Measurements from ENCODE around the gene ABCC6. TPM values are rescaled to one million over a fixed set of nuclear protein-coding genes. Genes with fewer than 3 reads are reported as not detected.

ABCC6 gene
- polyA plus RNA-seq, 3 donors = 21.2 to 36.2 (median 22.6) TPM

- DNase-seq = no peak
Observed at GRCh38 chr16:16143931-16144330, 79.4 kb downstream of the ABCC6 start.

- DNase-seq = no peak
Observed at GRCh38 chr16:16143038-16143763, 80.1 kb downstream of the ABCC6 start.

DNA sequence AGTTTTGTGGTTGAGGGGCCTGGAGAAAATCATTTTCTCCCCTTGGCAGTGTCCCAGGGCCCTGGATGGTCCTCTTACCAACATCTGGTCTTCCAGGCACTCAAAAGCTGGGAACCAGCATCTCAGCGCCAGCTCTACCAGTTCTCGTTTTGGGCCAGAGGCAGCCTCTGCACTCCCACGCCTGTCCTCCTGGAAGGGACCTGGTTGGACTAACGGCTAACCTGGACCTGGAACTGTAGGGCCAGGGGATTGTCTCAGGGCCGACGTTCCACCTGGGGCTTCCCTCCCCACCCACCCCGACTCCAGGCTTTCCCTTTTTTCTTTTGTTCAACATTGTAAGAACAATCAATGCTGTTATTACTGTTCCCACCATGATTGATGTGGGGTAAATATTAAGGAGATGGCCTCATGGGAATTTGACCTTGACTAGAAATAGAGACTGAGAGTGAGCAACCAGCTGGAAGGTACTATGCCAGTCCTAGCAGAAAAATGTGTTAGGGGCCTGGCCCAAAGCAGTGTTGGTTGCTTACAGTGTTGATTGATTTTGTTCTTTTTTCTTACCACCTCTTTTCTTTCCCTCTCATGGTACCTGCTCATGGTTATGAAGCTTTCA is 81.4 kb downstream of the ABCC6 start:
- DNase-seq = no peak

- no peak for DNase-seq
Observed at GRCh38 chr16:16141141-16141540, 82.2 kb downstream of the ABCC6 start.

- DNase-seq = no peak
Observed at GRCh38 chr16:16140537-16140936, 82.8 kb downstream of the ABCC6 start.

GRCh38 chr16:16139806-16140205 is 83.5 kb downstream of the ABCC6 start:
- no peak for DNase-seq

GRCh38 chr16:16139061-16139460 is 84.2 kb downstream of the ABCC6 start:
- DNase-seq = no peak

DNA sequence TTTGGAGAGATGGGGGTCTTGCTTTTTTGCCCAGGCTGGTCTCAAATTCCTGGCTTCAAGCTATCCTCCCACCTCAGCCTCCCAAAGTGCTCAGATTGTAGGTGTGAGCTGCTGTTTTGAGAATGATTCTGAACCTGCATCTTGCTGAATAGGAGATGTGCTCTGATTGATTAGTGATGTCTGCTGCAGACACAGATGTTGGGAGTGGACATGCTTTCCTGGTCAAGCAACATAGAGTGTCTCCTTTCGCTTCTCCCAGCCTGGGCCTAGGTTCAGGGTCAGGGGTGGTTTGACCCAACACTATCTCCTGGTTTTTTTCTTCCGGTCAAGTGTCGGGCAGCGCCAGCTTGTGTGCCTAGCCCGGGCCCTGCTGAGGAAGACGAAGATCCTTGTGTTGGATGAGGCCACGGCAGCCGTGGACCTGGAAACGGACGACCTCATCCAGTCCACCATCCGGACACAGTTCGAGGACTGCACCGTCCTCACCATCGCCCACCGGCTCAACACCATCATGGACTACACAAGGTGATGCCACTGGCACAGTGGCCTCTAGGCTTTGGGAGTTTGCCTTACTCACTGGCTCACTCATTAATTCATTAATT is 85.2 kb downstream of the ABCC6 start:
- no peak for DNase-seq

DNA sequence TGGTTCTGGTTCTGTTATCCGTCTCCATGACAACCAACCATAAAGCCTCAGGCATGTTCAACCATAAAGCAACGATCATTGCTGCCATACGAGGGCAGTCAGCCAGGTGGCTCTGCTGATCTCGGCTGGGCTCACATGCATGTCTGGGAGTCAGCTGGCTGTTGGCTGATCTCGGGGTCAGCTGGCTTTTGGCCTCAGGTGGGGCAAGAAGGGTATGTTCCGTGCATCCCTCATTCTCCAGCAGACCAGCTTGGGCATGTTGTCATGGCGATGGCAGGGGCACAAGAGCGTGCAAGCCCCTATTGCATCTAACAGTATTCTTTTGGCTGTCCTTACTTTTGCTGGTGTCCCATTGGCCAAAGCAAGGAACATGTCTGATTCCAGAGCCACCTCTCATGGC is 86.2 kb downstream of the ABCC6 start:
- DNase-seq = no peak

DNA sequence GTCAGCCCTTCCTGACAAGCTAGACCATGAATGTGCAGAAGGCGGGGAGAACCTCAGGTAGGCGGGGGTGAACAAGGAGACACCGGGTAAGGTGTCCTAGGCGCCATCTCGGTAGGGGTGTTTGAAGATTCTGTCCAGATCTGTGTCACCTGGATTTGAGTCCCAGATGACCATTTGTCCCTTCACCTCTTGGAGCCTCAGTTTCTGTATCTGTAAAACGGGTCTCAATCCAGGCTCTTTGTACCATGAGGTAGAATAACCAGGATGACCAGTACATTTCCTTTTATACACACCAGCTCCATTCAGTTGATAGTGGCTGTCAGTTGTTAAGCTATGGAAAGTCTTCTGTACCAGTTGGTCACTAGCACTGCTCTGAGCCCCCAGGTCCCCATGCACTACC is 86.7 kb downstream of the ABCC6 start:
- no peak for DNase-seq

- DNase-seq = no peak
Observed at GRCh38 chr16:16133943-16134604, 89.2 kb downstream of the ABCC6 start.

DNA sequence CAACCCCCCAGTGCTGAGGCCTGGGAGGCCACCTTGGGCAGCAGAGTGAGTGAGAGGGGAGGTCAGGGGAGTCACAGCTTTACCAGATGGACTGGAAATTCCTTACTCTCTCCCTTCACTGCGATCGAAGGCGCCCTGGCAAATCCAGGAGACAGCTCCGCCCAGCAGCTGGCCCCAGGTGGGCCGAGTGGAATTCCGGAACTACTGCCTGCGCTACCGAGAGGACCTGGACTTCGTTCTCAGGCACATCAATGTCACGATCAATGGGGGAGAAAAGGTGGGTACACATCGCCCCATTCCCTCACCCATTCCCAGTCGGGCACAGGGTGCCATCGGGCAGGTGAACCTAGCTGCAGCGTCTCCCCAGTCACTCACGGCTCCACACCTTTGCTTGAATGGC is 91.6 kb downstream of the ABCC6 start:
- no peak for DNase-seq

DNA sequence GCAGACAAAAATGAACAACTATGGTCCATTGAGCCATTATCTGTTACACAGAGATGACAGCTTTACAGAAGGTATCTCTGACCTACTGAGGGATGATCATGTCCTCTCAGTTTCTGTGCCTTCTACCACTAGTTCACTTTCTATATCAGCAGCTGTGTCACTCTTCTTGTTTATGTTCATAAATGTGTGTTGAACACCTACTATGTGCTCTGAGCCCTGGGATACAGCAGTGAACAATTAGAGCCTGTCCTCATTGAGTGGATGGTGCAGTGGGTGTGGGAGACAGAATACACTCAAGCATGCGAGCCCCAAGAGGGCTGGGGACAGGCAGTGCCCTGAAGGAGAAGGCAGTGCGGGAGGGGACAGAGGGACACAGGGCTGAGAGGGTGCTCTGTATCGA is 92.1 kb downstream of the ABCC6 start:
- DNase-seq = no peak

GRCh38 chr16:16127469-16128116 is 95.7 kb downstream of the ABCC6 start:
- peak; percentile 59 for DNase-seq

GRCh38 chr16:16126896-16127295 is 96.4 kb downstream of the ABCC6 start:
- no peak for DNase-seq

- no peak for DNase-seq
Observed at GRCh38 chr16:16124974-16125373, 98.3 kb downstream of the ABCC6 start.

- no peak for DNase-seq
Observed at GRCh38 chr16:16124438-16124837, 98.9 kb downstream of the ABCC6 start.

DNA sequence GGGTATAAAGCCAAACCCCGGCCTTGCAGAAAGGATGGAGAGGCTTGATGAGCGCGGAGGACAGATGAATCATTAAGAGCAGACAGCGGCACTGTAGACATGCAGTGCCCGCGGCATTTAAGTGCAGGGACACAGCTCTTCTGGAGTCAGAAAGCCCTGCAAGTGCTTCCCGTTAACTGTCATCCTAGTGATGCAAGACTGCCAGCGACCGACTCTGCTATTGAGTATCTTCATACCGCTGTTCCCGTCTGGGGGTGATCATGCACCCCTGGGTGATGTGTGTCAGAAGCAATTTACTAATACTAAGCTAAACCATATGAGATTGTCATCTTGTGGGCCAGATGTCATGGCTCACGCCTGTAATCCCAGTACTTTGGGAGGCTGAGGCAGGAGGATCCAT is 101.0 kb downstream of the ABCC6 start:
- DNase-seq = no peak

DNA sequence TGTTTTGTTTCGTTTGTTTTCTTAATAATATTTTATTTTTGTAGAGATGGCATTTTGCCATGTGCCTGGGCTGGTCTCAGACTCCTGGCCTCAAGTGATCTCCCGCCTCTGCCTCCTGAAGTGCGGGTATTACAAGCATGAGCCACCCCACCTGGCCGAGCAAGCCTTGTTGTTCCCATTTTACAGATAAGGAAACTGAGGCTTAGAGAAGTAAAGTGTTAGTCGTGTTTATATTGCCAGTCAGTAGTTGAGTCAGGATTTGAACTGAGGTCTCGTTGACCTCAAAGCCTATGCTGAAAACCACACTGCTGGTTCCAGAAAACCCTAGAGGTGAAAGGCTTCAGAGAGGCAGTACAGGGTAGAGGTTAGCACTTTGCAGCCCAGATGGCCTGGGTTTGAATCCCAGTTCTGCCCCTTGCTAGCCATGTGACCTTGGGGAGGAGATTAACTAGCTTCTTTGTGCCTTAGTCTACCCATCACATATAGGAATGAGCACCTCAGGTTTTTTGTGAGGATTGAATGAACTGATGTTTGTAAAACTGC is 102.0 kb downstream of the ABCC6 start:
- DNase-seq = no peak

- peak; percentile 19 for DNase-seq
Observed at GRCh38 chr16:16120382-16121184, 102.7 kb downstream of the ABCC6 start.

DNA sequence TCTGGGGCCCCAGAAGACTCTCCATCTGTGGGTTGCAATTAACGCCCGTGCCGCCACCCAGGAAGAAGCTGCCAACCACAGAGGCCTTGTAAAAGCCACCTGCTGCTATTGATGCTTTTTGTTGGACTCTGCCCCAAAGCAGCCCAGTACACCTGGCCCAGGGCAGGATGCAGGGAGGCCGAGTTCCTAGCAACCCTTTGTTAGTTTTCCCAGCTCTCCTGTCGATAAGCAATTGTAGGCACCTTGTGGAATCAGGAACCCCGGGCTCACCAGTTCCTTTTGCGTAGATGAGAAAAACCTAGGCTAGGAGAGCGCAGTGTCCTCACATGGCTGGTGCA is 103.3 kb downstream of the ABCC6 start:
- no peak for DNase-seq
